Measurements from ENCODE around the gene NEAT1.

DNA sequence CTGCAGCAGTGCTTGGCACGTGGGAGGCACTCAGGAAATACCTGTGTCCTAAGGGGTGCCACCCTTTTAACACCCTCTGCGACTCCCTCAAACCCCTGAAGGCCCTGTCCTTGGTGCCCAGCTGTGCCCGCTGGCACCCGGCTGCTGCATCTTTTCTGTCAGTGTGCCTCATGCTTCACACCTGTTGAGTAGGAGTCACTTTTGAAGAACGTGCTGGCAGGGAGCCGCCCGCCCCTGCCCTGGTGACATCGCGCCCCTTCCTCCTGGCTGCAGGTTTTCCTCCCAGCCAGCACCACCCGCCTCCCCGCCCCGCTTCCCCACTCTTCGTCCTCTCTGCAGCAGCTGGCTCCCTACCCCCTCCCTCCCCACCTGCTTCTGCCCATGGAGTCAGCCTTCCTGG lies 18.4 kb upstream of the NEAT1 start:
- TF ChIP-seq REST (IDR thresholded peaks at IDR 0.05; ENCODE audit: insufficient read depth in 1 of 2, low read depth in 2 of 2, low read length in 2 of 2) (no peak), POLR2AphosphoS5 (IDR thresholded peaks at IDR 0.05; ENCODE audit: low read depth, low read length) (no peak), SIN3A (IDR thresholded peaks at IDR 0.05; ENCODE audit: borderline replicate concordance, insufficient read depth, low read length) (no peak), TAF1 (IDR thresholded peaks at IDR 0.05; ENCODE audit: borderline replicate concordance, insufficient read depth, low read length) (no peak)
